HG03442 (cell line): ENCODE data around the gene FAM240A.
"Not testable (repeated sequence)": the region's sequence is repeated elsewhere in the genome, so short reads cannot be mapped to it uniquely, and the experiment has no call there.

ENCODE experiments used
- ATAC-seq: cut with Tn5 transposase; IDR thresholded peaks from one replicate; pipeline ENCODE4 v1.9.1; 2021; ENCODE audit warnings: mild to moderate bottlenecking, moderate library complexity; ENCODE audit not compliant: unreplicated experiment

FAM240A gene

DNA sequence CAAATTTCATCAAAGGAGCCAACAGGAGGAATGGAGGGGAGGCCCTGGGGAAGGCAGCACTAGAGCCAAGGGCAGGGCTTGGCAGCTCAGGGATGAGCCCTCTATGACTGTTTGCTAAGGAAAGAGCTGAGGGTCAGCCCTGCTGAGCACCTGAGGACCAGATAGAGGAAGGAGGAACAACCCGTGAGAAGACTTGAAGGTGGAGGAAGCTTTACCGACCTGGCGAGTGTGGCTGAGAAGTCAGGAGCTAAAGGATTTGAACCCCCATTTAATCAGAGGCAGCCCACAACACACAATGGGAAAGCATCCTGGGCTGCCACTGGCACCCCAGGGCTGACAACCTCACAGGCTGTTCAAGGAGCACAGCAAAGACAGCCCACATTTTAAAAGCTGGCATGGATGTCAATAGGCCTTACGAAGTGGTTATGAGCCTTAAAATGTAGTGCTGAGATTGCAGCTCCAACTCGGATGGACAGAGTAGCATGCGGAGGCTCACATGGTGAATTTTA is 25.5 kb upstream of the FAM240A start:
- no peak for ATAC-seq

DNA sequence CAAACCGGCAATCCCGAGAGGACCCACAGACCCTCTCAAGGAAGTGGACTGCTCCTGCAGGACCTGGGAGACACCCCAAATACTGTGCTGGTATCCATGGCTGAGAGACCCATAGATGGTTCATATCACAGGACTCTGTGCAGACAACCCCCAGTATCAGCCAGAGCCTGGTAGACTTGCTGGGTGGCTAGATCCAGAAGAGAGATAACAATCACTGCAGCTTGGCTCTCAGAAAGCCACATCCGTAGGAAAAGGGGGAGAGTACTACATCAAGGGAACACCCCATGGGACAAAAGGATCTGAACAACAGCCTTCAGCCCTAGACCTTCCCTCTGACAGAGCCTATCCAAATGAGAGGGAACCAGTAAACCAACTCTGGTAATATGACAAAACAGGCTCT is 25.1 kb upstream of the FAM240A start:
- not testable (repeated sequence) for ATAC-seq

DNA sequence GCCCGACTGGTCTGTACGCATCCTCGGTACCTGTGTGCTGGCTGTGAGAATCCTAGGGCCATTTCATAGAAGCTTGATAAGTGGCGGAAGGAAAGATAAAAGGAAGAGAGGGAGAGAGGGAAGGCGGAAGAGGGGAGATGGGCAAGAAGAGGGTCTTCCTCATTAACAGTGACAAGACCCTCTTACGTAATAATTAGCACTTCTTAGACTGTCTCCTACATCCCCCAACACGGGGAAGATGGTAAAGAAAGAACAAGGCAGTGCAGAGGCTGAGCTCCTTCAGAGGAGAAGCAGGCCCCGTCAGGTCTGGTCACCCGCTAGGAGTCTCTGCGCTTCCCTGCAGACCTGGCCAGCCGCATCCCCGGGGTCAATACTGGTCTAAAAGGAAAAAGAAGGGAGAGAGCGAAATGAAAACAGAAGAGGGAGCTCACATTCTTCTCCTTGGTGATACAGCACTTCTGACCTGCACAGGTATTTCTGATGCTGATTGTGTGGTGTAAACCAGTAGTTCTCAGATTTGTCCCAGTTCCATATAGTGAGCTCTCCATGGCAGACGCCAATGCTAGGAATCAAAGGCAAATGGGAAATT is 19.0 kb upstream of the FAM240A start:
- ATAC-seq, result no peak

DNA sequence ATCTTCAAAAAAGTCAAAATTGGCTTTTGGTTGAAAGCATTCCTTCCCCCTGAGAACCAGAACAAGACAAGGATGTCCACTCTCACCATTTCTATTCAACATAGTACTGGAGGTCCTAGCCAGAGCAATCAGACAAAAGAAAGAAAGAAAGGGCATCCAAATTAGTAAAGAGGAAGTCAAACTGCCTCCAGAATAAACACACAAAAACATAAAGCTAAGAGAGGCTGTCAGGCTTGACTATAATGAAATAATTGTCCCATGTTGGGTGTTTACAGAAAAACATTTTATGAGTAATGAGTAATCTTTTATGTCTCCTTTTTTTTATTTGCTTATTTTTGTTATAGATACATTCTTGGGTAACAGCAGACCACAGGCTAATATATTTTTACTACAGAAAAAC is 18.3 kb upstream of the FAM240A start:
- no peak for ATAC-seq

DNA sequence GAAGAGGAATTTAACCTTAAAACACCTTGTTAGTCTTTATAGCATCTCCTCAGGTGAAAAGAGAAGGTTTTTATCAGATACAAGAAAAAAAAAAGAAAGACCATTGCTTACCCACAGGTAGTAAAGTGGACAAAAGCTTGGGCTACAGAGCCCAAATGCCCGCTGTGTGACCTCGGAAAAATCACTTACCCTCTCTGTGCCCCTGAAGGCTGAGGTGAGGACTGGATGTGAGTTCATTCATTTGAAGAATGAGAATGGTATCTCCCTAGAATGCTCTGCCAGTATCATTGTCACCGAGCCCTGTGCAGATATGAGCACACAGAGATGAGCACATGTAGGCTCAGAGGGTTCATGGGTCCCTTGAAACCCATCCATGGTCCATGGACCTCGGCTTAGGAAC is 17.6 kb upstream of the FAM240A start:
- ATAC-seq, result no peak

DNA sequence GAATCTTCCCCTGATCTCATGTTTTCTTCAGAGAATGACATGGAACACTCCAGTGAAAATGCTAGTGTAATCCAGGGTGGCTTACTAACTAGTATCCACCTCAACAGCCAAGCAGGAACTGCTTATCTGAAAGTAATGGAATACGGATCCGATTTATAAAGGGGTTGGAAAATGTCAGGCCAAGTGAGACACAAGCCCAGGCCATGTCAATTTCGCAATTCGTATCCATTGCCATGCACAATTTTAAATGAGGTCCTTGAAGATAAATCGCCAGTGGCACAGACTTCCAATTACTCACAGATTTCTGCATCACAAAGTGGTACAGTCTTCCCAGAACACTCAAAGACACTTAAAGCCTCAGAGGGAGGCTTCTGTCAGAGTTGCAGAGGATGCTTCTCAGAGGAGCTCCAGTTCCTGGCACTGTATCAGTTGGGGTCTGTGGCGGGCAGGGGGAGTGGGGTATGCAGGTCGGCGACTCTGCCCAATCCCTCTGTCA is 16.5 kb upstream of the FAM240A start:
- ATAC-seq, result no peak

DNA sequence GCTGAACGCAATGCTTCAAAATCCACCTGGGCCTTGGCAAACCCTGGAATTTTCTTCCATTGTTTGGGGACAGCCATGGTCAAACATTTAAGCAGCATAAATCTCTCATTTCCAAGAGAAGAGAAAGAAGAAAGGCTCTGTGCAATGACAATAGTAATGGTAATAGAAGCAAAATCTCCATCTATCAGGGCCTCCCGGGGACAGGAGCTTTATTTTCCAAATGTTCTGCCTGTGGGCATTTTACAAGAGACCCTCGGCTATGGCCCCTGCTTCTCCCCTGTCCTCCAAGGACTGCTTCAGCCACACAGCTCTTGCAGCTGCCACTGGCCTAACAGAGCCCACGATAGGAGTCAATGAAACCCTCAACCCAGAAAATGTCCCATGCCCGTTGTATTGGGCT is 12.7 kb upstream of the FAM240A start:
- ATAC-seq, result no peak

DNA sequence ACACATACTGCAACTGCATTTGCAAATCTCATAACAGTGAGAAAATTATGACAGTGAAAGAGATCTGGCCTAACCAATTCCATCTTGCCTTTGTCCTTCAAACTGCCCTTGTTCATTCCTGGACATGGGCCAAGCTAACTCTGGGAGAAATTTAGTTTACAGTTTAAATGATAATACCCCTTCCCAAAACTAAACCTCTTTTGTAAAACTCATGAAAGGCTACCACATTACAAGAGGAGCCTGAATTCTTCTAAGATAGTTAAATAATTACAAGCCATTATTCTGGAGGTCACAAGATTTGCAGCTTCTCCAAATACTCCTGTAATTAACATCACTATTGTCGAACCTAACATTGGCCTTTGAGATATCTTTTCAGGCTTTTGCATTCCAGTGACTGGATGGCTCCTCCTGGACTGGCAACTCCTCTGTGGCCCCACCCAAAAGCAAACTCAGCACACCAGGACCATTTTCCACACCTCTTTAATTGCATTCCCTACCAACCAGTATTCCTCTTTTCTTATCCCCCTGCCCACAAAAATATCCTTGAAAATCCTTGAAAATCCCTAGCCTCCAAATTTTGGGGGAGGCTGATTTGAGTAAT is 8.8 kb upstream of the FAM240A start:
- ATAC-seq, result no peak

DNA sequence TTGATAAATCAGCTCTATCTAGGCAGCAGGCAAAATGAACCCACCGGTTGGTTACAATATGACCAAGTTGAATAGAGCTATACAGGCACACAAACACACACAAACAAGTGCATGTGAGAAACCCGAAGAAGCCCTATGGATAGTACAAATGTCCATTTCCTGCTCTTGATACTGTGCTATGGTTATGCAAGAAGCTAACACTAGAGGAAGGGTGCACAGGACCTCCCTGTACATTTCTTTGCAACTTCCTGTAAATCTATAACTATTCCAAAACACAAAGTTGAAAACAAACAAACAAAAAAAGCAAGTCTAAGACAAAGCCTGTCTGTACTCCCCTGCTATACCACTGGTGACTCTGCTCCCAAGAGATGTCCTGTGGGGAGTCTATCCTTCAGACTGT is 8.2 kb upstream of the FAM240A start:
- no peak for ATAC-seq

DNA sequence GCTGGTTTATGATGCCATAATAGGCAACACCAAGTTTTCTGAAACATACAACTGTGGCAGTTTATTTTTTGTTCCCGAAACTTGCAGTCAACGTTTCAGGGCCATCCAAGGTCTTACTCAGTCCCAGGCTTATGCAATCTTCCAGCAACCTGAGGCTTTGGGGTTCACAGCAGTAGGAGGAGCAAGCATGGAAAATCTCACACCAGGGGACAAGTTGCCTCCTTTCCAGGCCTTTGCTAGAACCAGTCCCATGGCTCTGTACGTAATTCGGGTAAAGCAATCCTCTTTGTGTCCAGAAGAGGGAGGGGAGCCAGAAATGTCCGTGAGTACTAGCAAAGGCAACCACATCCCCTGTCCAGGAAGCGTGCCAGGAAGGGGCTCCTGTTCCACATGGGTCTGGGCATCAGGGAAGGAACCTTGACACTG is 4.7 kb upstream of the FAM240A start:
- no peak for ATAC-seq

DNA sequence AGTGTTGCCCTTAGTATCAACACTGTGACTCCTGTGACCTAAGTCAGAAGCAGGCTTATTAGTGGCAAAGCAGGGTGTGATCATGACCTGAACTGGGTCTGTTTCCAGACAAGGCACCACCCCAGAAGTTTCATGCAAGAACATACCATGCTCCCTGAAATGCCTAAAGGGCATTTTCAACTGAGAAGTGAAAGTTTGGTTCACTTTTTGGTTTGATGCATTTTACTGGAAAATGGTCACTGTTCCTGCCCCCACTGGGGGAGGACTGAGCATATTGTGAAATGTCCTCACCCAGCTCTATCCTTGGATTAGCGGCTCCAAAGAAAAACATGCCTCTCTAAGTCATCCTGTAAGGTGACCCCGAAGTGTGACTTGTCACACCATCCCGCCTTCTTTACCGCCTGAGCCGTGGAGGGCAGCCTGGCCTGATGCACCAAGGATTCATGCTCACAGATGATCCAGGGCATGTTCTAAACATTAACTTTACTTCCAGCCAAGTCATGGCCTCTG is 3.1 kb upstream of the FAM240A start:
- ATAC-seq, result no peak

DNA sequence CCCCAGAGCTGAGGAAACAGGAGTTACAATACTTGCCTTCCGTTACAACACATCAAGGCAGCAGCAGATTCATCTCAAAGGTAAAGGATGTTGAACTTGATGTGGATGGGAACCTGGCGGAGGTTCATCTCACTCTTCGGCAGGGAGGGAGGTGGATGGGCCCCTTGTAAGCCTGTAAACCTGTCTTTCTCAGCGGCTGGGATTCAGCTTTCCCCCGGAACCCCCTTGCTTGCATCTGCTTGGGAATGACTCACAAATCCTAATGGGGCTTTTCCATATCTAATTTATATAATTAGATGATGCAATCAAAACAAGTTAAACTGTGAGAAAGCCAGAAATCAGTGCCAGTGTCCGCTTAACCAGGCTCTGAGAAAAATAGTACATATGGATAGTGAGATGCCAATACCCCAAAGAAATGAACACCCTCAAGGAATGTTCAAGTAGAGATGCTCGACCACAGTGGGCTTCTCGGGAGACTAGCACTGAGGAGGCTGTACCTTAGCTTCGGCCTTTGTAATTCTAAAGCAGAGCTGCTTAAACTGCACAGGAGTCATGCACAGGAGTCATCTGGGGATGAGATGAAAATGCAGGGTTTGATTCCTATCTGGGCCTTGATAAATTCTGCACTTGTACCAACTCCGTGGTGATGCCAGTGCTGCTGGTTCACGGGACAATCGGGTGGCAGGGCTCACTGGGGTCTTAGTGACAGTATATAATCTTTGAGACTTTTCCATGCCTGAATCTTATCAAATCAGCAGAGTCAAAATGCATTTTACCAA is 2.2 kb upstream of the FAM240A start:
- ATAC-seq, result no peak

DNA sequence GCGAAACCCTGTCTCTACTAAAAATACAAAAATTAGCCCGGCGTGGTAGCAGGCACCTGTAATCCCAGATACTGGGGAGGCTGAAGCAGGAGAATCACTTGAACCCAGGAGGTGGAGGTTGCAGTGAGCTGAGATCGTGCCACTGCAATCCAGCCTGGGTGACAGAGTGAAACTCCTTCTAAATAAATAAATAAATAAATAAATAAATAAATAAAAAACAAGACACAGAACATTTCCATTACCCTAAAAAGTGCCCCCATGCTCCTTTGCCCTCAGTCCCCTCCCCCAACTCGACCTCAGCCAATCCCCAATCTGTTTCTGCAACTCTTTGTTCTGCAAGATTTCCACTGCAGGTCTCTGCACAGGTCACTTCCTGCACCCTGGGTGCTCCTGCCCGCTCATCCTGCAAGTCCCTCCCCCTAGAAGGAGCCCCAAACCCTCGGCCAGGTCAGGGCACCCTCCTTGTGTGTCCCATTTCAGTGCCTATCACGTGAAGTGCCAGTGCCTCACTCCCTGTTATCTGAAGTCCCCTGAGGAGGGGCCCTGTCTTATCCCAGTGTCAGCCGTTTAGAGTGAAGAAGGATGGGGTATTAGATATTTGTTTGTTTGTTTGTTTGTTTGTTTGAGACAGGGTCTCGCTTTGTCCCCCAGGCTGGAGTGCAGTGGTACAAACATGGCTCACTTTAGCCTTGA is 1.1 kb downstream of the FAM240A start:
- no peak for ATAC-seq

DNA sequence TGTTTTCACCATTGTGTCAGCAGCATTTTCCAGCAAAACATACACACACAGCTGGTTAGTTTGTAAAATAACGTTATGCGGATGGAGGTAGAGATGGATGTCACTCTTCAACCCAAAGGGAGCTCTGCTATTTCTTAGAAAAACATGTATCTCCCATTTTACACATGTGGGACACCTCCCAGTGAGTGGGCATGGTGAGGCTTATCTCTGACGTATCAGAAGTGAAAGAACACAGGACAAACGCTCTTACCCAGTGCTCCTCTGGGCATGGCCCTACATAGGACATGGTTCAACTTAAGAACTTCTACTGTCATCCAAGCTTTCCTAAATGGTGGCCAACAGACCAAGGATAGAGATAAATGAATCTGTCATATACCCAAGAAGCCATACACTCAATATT is 2.1 kb downstream of the FAM240A start:
- ATAC-seq, result no peak

DNA sequence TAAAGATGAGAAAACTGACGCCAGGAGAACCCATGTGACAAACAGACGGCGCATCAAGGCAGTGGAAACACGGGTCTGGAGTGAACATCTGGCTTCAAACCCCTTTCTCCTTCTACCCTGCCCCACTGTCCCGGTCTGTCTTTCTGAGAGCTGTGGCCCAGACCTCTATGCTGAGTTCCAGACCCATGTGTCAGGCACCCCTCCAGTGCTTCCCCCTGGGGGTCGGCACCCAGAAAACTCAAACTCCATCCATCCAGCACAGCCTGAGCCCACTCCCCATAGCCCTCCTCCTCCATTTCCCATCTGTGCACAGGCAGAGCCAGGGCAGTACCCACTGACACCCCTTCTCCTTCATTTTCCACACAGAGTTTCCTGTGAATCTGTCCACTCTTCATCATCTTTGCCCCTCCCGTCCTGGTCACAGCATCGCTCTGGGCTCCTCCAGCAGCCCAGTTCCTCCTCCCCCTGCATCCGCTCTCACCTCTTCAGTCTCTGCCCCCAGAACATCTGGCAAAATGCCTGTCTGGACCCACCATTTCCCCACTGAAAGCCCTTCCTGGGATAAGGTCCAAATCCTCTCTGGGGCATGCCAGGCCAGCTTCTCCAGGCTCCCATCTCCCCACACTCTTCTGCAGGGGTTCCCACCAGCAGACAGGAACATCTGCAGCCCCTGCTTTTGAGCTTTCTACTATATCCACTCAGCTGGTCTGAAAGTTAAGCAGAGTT is 2.9 kb downstream of the FAM240A start:
- no peak for ATAC-seq

DNA sequence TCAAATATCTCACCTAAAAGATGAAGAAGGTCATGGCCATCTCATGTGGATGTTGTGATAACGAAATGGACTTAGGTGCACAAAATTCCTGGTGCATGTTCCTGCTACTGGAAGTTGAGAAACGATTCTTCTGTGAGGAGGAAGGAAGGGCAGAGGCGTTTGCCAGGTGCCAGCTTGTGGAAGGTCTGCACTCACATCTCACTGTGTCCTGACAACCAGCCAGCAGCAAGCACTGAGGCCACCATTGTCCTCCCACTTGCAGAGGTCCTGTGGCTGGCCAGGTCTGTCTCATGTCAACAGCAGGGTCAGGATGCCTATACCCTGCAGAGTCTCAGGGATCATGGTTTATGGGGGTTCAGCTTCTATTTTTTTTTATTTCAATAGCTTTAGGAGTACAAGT is 3.7 kb downstream of the FAM240A start:
- ATAC-seq, result no peak

DNA sequence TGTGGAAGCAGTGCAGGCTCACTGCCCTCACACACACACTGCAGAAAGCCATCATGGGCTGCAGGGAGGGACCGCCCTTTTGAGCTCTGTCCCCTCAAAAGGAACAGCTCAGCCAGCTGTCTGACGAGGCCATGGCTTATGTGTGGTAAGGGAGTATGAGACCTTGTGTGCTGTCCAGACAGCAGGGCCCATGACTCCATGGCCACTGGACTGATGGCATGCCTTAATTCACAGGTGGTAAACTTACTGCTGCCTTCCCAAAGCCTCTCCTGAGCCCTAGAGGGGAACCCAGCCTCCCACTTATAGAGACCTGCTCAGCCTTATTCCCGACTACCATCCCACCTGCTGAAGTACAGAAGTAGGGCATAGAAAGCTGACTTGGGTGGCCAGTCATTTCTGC is 5.6 kb downstream of the FAM240A start:
- ATAC-seq, result no peak

DNA sequence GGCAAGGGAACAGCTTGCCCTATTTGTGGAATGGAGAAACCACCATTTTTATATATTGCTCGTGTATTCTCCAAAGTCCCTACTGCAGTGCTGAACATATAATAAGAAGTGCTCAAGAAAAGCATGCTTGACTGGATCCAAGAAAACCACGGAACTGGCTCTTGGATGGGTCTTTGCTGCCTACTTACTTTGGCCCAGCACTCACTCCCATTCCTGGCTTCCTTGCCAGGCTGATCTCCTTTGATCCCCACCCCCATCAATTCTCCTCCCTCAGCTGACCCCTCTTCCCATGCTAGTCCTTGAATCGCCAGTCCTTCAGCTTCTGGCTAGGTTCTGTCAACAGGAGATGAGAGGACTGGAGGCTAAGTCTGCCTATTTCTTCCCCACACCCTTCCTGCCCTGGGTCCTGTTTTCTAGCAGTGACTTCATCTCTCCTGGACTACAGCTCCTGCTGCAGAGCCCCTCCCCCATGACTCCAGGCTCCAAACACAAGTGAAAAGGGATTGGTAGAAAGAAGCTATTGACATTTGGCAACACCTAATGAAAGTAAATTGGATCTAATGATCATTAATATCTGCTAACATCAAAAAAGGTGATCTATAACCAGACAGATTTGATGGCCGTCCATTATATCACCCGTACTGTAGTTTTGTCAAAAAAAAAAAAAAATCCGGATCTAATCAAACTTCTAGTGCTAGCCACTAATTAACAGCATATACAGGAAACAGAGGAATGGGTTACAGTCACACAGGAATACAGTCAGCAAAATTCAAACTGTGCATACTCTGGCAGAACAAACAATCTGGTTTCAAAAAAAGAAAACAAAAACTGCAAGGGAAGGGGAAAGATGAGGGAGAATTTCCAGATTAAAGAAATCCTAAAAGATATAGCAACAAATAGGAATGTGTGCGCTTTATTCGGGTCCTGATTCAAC is 7.8 kb downstream of the FAM240A start:
- ATAC-seq, result no peak

DNA sequence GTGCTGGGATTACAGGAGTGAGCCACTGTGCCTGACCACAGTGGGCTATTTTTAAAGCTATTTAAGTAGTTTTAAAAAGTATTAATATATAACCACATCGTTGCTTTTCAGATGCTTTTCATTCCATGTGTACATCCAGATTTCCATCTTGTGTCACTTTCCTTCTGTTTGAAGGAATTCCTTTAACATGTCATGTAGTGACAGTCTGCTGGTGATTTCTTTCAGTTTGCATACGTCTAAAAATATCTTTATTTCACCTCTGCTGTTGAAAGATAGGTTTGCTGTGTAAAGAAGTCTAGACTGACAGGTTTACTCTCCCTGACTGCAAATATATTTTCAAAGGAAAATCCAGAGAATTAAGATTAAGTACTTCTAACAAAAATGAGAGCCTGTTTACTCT is 12.2 kb downstream of the FAM240A start:
- ATAC-seq, result no peak
